Kidney (tissue), 14 donors: ENCODE measurements around the gene GPR12. TPM values are rescaled to one million over a fixed set of nuclear protein-coding genes. Genes with fewer than 3 reads are reported as not detected.

Experiments
- DNase-seq, 5 donors: peaks; one replicate each; pipeline ENCODE4 v3.0.0-alpha.2; 2013 to 2020
- FAIRE-seq: peaks from 2 replicates; lab custom pipeline; 2012; peaks lifted over from hg19 to GRCh38; lab: Jason Lieb, UNC
- H3K27ac ChIP-seq, 2 donors: one replicate each; pipeline ENCODE4 v1.7.0; 2013; ENCODE audit warnings: low read depth in 2 of 2, low read length in 2 of 2, inconsistent platforms in 1 of 2
- H3K27me3 ChIP-seq: one replicate; pipeline ENCODE4 v1.7.1; 2013; ENCODE audit warnings: low read length, inconsistent platforms; ENCODE audit not compliant: control insufficient read depth, insufficient read depth
- H3K36me3 ChIP-seq, 3 donors: one replicate each; pipeline versions ENCODE4 v1.7.0 to v1.7.1; 2013; ENCODE audit warnings: low read length in 3 of 3, control low read depth in 1 of 3, inconsistent platforms in 1 of 3; ENCODE audit not compliant: insufficient read depth in 3 of 3, control insufficient read depth in 2 of 3
- H3K4me1 ChIP-seq, 3 donors: one replicate each; pipeline versions ENCODE4 v1.7.0 to v1.7.1; 2013; ENCODE audit warnings: low read length in 3 of 3, inconsistent platforms in 1 of 3, low read depth in 1 of 3; ENCODE audit not compliant: control insufficient read depth in 2 of 3, insufficient read depth in 2 of 3
- H3K4me3 ChIP-seq, 3 donors: one replicate each; pipeline versions ENCODE4 v1.7.0 to v1.8.1; 2013; ENCODE audit warnings: low read length in 3 of 3, control low read depth in 1 of 3, inconsistent platforms in 1 of 3
- H3K9ac ChIP-seq, 3 donors: one replicate each; pipeline versions ENCODE4 v1.7.0 to v1.7.1; 2013; ENCODE audit warnings: low read length in 3 of 3, control low read depth in 1 of 3, inconsistent platforms in 1 of 3
- H3K9me3 ChIP-seq, 3 donors: one replicate each; pipeline versions ENCODE4 v1.7.0 to v1.7.1; 2013; ENCODE audit warnings: low read length in 3 of 3, control low read depth in 1 of 3, inconsistent platforms in 1 of 3; ENCODE audit not compliant: control insufficient read depth in 2 of 3, insufficient read depth in 1 of 3
- CTCF ChIP-seq: IDR thresholded peaks from 3 replicates; pipeline ENCODE4 v1.5.1; 2012; ENCODE audit warnings: mild to moderate bottlenecking, moderate library complexity, borderline replicate concordance; ENCODE audit not compliant: insufficient read depth; ENCODE audit errors: extremely low read depth
- intact Hi-C: fragments of 100-400 bp; cut with DNase I; formaldehyde crosslinking; loops from one replicate; pipeline ENCODE4 v1.11.1; 2022
- polyA plus RNA-seq: library from polyadenylated mRNA; stranded (reverse); fragments of 350-450 nt; fragmentation: Illumina TruSeq; extraction: RNeasy Lipid Tissue Mini Kit (QIAGEN cat#74804); gene quantifications from one replicate; pipeline ENCODE4 v1.2.3, GENCODE V29; 2014; ENCODE audit warnings: low read depth, low replicate concordance; ENCODE audit not compliant: insufficient read depth
- total RNA-seq: library from RNA; stranded (reverse); fragmentation: NEBNext Ultra II Directional; extraction: Animal tissue kit (Norgen Biotek cat#: 25700); gene quantifications from one replicate; pipeline ENCODE4 v1.2.1, GENCODE V29; 2021
- donor health status: control.
- donor health status: control.
- donor health status: control.
- donor health status: control.
- donor health status: control.
- donor health status: DM: yes; HTN: yes; CAD: no.
- donor health status: Normal renal cell carcinoma (clear cell type).

GPR12 gene
- total and polyA plus RNA-seq, 2 donors from 2014 or later: not detected

GRCh38 chr13:26747706-26748105 lies 12.9 kb downstream of the GPR12 start:
- Histone ChIP-seq H3K9me3 (no peaks in the 10 kb centered on the region), H3K27ac (no peak overlapping the region), H3K27me3 (peaks cover 6% of the 10 kb centered on the region), H3K9ac (no peak overlapping the region), H3K4me3 (no peak overlapping the region), H3K4me1 (no peaks in the 10 kb centered on the region), H3K36me3 (no peaks in the 10 kb centered on the region)
- DNase-seq (no peak), FAIRE-seq (no peak)
- no peak for TF ChIP-seq CTCF
- intact Hi-C loops: no loop called here

- no peak for TF ChIP-seq CTCF
- H3K9me3 ChIP-seq: no peaks in the 10 kb centered on the region
- intact Hi-C loops: no loop called here
- no peak overlapping the region for H3K4me3 ChIP-seq
- no peak overlapping the region for H3K27ac ChIP-seq
- DNase-seq (no peak), FAIRE-seq (no peak)
- no peaks in the 10 kb centered on the region for H3K36me3 ChIP-seq
- peaks cover 6% of the 10 kb centered on the region for H3K27me3 ChIP-seq
- H3K9ac ChIP-seq: no peak overlapping the region
- H3K4me1 ChIP-seq: no peaks in the 10 kb centered on the region
Measured at GRCh38 chr13:26743971-26744370, 16.6 kb downstream of the GPR12 start.

GRCh38 chr13:26742691-26743358 lies 17.8 kb downstream of the GPR12 start:
- peaks cover 6% of the 10 kb centered on the region for H3K27me3 ChIP-seq
- H3K9ac ChIP-seq: no peak overlapping the region
- FAIRE-seq (no peak), DNase-seq (peak in 2 of 5 donors; percentile 6 to 16)
- H3K4me1 ChIP-seq: no peaks in the 10 kb centered on the region
- H3K4me3 ChIP-seq: no peak overlapping the region
- no peaks in the 10 kb centered on the region for H3K36me3 ChIP-seq
- no peak overlapping the region for H3K27ac ChIP-seq
- intact Hi-C loops: no loop called here
- TF ChIP-seq CTCF: no peak
- H3K9me3 ChIP-seq: no peaks in the 10 kb centered on the region

- no peak for TF ChIP-seq CTCF
- DNase-seq (no peak), FAIRE-seq (no peak)
- Histone ChIP-seq H3K36me3 (no peaks in the 10 kb centered on the region), H3K27me3 (no peaks in the 10 kb centered on the region), H3K9me3 (no peaks in the 10 kb centered on the region), H3K4me1 (no peaks in the 10 kb centered on the region), H3K27ac (no peak overlapping the region), H3K9ac (no peak overlapping the region), H3K4me3 (no peak overlapping the region)
- intact Hi-C loops: no loop called here
Measured at GRCh38 chr13:26735677-26736076, 24.9 kb downstream of the GPR12 start.
